Thoracic aorta (tissue), 2 donors: ENCODE results near the gene CD8B2. TPM values are rescaled to one million over a fixed set of nuclear protein-coding genes. Genes with fewer than 3 reads are reported as not detected.

Experiments used
- ATAC-seq: fragments of 150-250 bp; one replicate; pipeline ENCODE4 v1.8.0; 2017; ENCODE audit warnings: low read depth; ENCODE audit not compliant: insufficient number of reproducible peaks, low FRiP score
- DNase-seq: peaks from one replicate; pipeline ENCODE4 v3.0.0-alpha.2; 2020; ENCODE audit warnings: low spot score
- H3K27ac ChIP-seq, 2 donors: fragments of 200-600 bp; sonication (generic); 1 replicate in 1 of 2; 2 replicates in 1 of 2; pipeline ENCODE4 v1.5.1; 2016; ENCODE audit warnings: mild to moderate bottlenecking in 2 of 2, moderate library complexity in 2 of 2
- H3K27me3 ChIP-seq: fragments of 200-600 bp; sonication (generic); replicated peaks from 2 replicates; pipeline ENCODE4 v1.6.0; 2016; ENCODE audit warnings: mild to moderate bottlenecking; ENCODE audit not compliant: insufficient read depth
- H3K36me3 ChIP-seq: fragments of 200-600 bp; sonication (generic); one replicate; pipeline ENCODE4 v1.5.1; 2016
- H3K4me1 ChIP-seq, 2 donors: fragments of 200-600 bp; sonication (generic); 1 replicate in 1 of 2; 2 replicates in 1 of 2; pipeline versions ENCODE4 v1.5.1 to v1.6.0; 2016; ENCODE audit warnings: low read depth in 2 of 2, mild to moderate bottlenecking in 1 of 2; ENCODE audit not compliant: control insufficient read depth in 1 of 2
- H3K4me3 ChIP-seq: fragments of 200-600 bp; sonication (generic); 2 replicates; pipeline ENCODE4 v1.5.1; 2016; ENCODE audit warnings: mild to moderate bottlenecking
- H3K9me3 ChIP-seq: fragments of 200-600 bp; sonication (generic); 2 replicates; pipeline ENCODE4 v1.5.1; 2016
- CTCF ChIP-seq: fragments of 200-600 bp; sonication (generic); IDR thresholded peaks from one replicate; pipeline ENCODE4 v1.5.1; 2019; ENCODE audit warnings: antibody characterized with exemption
- total RNA-seq, 2 donors: library from RNA; depleted of rRNA; stranded (reverse); fragments of >200 nt; gene quantifications; one replicate each; pipeline versions ENCODE4 v1.1.0 to v1.2.3, GENCODE V29; 2016

CD8B2 gene
- total RNA-seq, 2 donors from 2014 or later: not detected

- H3K4me1 ChIP-seq: peaks cover 9 to 42% of the 10 kb centered on the region in 2 donors
- H3K4me3 ChIP-seq: no peak overlapping the region
- no peaks in the 10 kb centered on the region for H3K36me3 ChIP-seq
- ATAC-seq (no peak), DNase-seq (no peak)
- no peak overlapping the region for H3K27ac ChIP-seq
- no peak for TF ChIP-seq CTCF
- no peaks in the 10 kb centered on the region for H3K27me3 ChIP-seq
- no peaks in the 10 kb centered on the region for H3K9me3 ChIP-seq
These were observed 74.2 kb downstream of the CD8B2 start for GRCh38 chr2:106561356-106561755.

- ATAC-seq (no peak), DNase-seq (no peak)
- no peak overlapping the region for H3K27ac ChIP-seq
- H3K4me1 ChIP-seq: peaks cover 9 to 45% of the 10 kb centered on the region in 2 donors
- no peaks in the 10 kb centered on the region for H3K36me3 ChIP-seq
- no peaks in the 10 kb centered on the region for H3K9me3 ChIP-seq
- no peaks in the 10 kb centered on the region for H3K27me3 ChIP-seq
- TF ChIP-seq CTCF: no peak
- no peak overlapping the region for H3K4me3 ChIP-seq
These were observed 74.6 kb downstream of the CD8B2 start for GRCh38 chr2:106561803-106562202.

GRCh38 chr2:106562268-106563186 is 75.4 kb downstream of the CD8B2 start:
- peaks cover 9 to 45% of the 10 kb centered on the region in 2 donors for H3K4me1 ChIP-seq
- no peaks in the 10 kb centered on the region for H3K27me3 ChIP-seq
- TF ChIP-seq CTCF: no peak
- no peaks in the 10 kb centered on the region for H3K36me3 ChIP-seq
- no peak overlapping the region for H3K4me3 ChIP-seq
- ATAC-seq (no peak), DNase-seq (no peak)
- H3K27ac ChIP-seq: peak overlapping the region; percentile 5 to 13
- H3K9me3 ChIP-seq: no peaks in the 10 kb centered on the region

- H3K4me1 ChIP-seq: peaks cover 9 to 45% of the 10 kb centered on the region in 2 donors
- H3K4me3 ChIP-seq: no peak overlapping the region
- no peaks in the 10 kb centered on the region for H3K9me3 ChIP-seq
- no peak for TF ChIP-seq CTCF
- H3K36me3 ChIP-seq: no peaks in the 10 kb centered on the region
- no peak for ATAC-seq
- H3K27me3 ChIP-seq: no peaks in the 10 kb centered on the region
- no peak for DNase-seq
- peak overlapping the region; percentile 5 to 13 for H3K27ac ChIP-seq
These were observed 76.0 kb downstream of the CD8B2 start for GRCh38 chr2:106563195-106563594.

GRCh38 chr2:106565599-106565998 is 78.4 kb downstream of the CD8B2 start:
- no peak overlapping the region for H3K4me3 ChIP-seq
- no peaks in the 10 kb centered on the region for H3K27me3 ChIP-seq
- peaks cover 9 to 31% of the 10 kb centered on the region in 2 donors for H3K4me1 ChIP-seq
- TF ChIP-seq CTCF: no peak
- no peak for ATAC-seq
- H3K9me3 ChIP-seq: no peaks in the 10 kb centered on the region
- H3K36me3 ChIP-seq: no peaks in the 10 kb centered on the region
- H3K27ac ChIP-seq: no peak overlapping the region
- DNase-seq: no peak
